CD14-positive monocyte (primary cell): ENCODE results near the gene TEAD1. TPM values are rescaled to one million over a fixed set of nuclear protein-coding genes. Genes with fewer than 3 reads are reported as not detected.

Source experiments
- DNase-seq, 3 donors: peaks; one replicate each; pipeline ENCODE4 v3.0.0-alpha.2; 2011 to 2022
- H2AFZ ChIP-seq: 2 replicates; pipeline ENCODE4 v1.6.0; 2012; ENCODE audit warnings: mild to moderate bottlenecking, low read depth, low read length, inconsistent platforms; ENCODE audit not compliant: insufficient read depth, poor library complexity, severe bottlenecking
- H3K27ac ChIP-seq, 2 donors: 1 replicate in 1 of 2; 2 replicates in 1 of 2; pipeline ENCODE4 v1.5.1; 2012 to 2013; ENCODE audit warnings: low read length in 2 of 2, control low read depth in 1 of 2, inconsistent platforms in 1 of 2, low read depth in 1 of 2, mild to moderate bottlenecking in 1 of 2
- H3K27me3 ChIP-seq, 2 donors: one replicate each; pipeline versions ENCODE4 v1.6.0 to v1.6.1; 2011 to 2013; ENCODE audit warnings: low read length in 2 of 2; ENCODE audit not compliant: control insufficient read depth in 2 of 2, insufficient read depth in 2 of 2
- H3K36me3 ChIP-seq, 2 donors: replicated peaks in 1 of 2; 1 replicate in 1 of 2; 2 replicates in 1 of 2; pipeline versions ENCODE4 v1.5.1 to v1.6.1; 2012 to 2013; ENCODE audit warnings: low read length in 2 of 2, control low read depth in 1 of 2, inconsistent platforms in 1 of 2, mild to moderate bottlenecking in 1 of 2; ENCODE audit not compliant: insufficient read depth in 2 of 2, control insufficient read depth in 1 of 2
- H3K4me1 ChIP-seq, 2 donors: 1 replicate in 1 of 2; 2 replicates in 1 of 2; pipeline versions ENCODE4 v1.5.1 to v1.6.1; 2012 to 2013; ENCODE audit warnings: low read length in 2 of 2, control low read depth in 1 of 2, inconsistent platforms in 1 of 2, mild to moderate bottlenecking in 1 of 2, moderate library complexity in 1 of 2; ENCODE audit not compliant: insufficient read depth in 2 of 2, control insufficient read depth in 1 of 2
- H3K4me2 ChIP-seq: replicated peaks from 2 replicates; pipeline ENCODE3; 2012; ENCODE audit warnings: low read length, moderate library complexity, mild to moderate bottlenecking; ENCODE audit not compliant: poor library complexity, severe bottlenecking; ENCODE audit errors: extremely low read depth
- H3K4me3 ChIP-seq, 3 experiments: fragments of 200-600 bp in 1 of 3; sonication (generic) in 1 of 3; replicated peaks in 1 of 3; 1 replicate in 2 of 3; 2 replicates in 1 of 3; pipeline ENCODE4 v1.5.1; 2011 to 2013; ENCODE audit warnings: low read length in 3 of 3, mild to moderate bottlenecking in 3 of 3, control low read depth in 2 of 3, low read depth in 2 of 3, inconsistent platforms in 1 of 3, moderate library complexity in 1 of 3
- H3K79me2 ChIP-seq: 2 replicates; pipeline ENCODE4 v1.6.0; 2012; ENCODE audit warnings: mild to moderate bottlenecking, control low read depth, inconsistent platforms, low read length, moderate library complexity; ENCODE audit not compliant: insufficient read depth
- H3K9ac ChIP-seq: 2 replicates; pipeline ENCODE4 v1.6.0; 2017; ENCODE audit warnings: low read length, mild to moderate bottlenecking; ENCODE audit not compliant: insufficient read depth, poor library complexity, severe bottlenecking
- H3K9me3 ChIP-seq, 2 donors: replicated peaks in 1 of 2; 1 replicate in 1 of 2; 2 replicates in 1 of 2; pipeline versions ENCODE4 v1.5.1 to v1.6.1; 2012 to 2013; ENCODE audit warnings: low read length in 2 of 2, control low read depth in 1 of 2; ENCODE audit not compliant: control insufficient read depth in 1 of 2, insufficient read depth in 1 of 2
- H4K20me1 ChIP-seq: 2 replicates; pipeline ENCODE4 v1.6.0; 2012; ENCODE audit warnings: mild to moderate bottlenecking, low read length, control low read depth, moderate library complexity; ENCODE audit not compliant: insufficient read depth
- H3K27ac Mint-ChIP-seq, 7 donors: one replicate each; pipeline ENCODE4 v1.8.0; 2020; ENCODE audit warnings: mild to moderate bottlenecking in 7 of 7, mixed read lengths in 7 of 7, moderate library complexity in 6 of 7, inconsistent platforms in 2 of 7
- H3K27me3 Mint-ChIP-seq, 3 donors: one replicate each; pipeline ENCODE4 v1.8.0; 2021 to 2022; ENCODE audit warnings: low read depth in 3 of 3, mild to moderate bottlenecking in 3 of 3, mixed read lengths in 3 of 3, moderate library complexity in 3 of 3, inconsistent platforms in 1 of 3
- H3K36me3 Mint-ChIP-seq, 2 donors: one replicate each; pipeline ENCODE4 v1.8.0; 2020; ENCODE audit warnings: mixed read lengths in 2 of 2, inconsistent platforms in 1 of 2, mild to moderate bottlenecking in 1 of 2
- H3K4me1 Mint-ChIP-seq: one replicate; pipeline ENCODE4 v1.8.0; 2020; ENCODE audit warnings: mild to moderate bottlenecking, mixed read lengths
- H3K4me3 Mint-ChIP-seq, 2 donors: one replicate each; pipeline ENCODE4 v1.8.0; 2020; ENCODE audit warnings: mild to moderate bottlenecking in 2 of 2, mixed read lengths in 2 of 2, moderate library complexity in 1 of 2
- H3K9me3 Mint-ChIP-seq, 7 donors: one replicate each; pipeline ENCODE4 v1.8.0; 2020 to 2022; ENCODE audit warnings: mixed read lengths in 7 of 7, mild to moderate bottlenecking in 6 of 7, moderate library complexity in 6 of 7, inconsistent platforms in 2 of 7
- CTCF ChIP-seq: fragments of 200-600 bp; IDR thresholded peaks from one replicate; pipeline ENCODE4 v1.8.0; 2022; ENCODE audit warnings: antibody characterized with exemption, mild to moderate bottlenecking
- WGBS: methylation state at CpG from one replicate; pipeline ENCODE4 v1.1.5; 2013; ENCODE audit warnings: missing lambda C conversion rate; ENCODE audit not compliant: insufficient coverage; 5-methylcytosine and 5-hydroxymethylcytosine counted together
- intact Hi-C, 2 donors: fragments of 100-400 bp; cut with micrococcal nuclease; formaldehyde crosslinking; loops; one replicate each; pipeline versions ENCODE4 v1.15.0 to v1.15.1; 2023
- polyA plus RNA-seq, 3 donors: library from polyadenylated mRNA; depleted of rRNA in 1 of 3; unstranded in 2 of 3; stranded (reverse) in 1 of 3; fragments of 300-500 nt in 2 of 3; fragments of >200 nt in 1 of 3; fragmentation: Illumina TruSeq in 2 of 3; gene quantifications; 1 replicate in 2 of 3; 2 replicates in 1 of 3; pipeline ENCODE4 v1.2.3, GENCODE V29; 2012 to 2021

Gene TEAD1
- polyA plus RNA-seq, 3 donors = not detected

GRCh38 chr11:12790861-12791616 lies 116.8 kb downstream of the TEAD1 start:
- intact Hi-C loops = no loop called here
- no peak overlapping the region for H3K4me3 Mint-ChIP-seq
- no peaks in the 10 kb centered on the region for H3K4me1 ChIP-seq
- no peaks in the 10 kb centered on the region for H3K27me3 ChIP-seq
- H3K9me3 ChIP-seq = no peaks in the 10 kb centered on the region
- no peak overlapping the region for H3K27ac ChIP-seq
- WGBS = 85% methylated on average over 2 of the region's 5 CpGs
- H3K4me1 Mint-ChIP-seq = no peaks in the 10 kb centered on the region
- no peak overlapping the region for H3K4me3 ChIP-seq
- no peak for TF ChIP-seq CTCF
- H3K9ac ChIP-seq = no peak overlapping the region
- peaks cover 2 to 3% (median 2%) of the 10 kb centered on the region in 3 donors for H3K27me3 Mint-ChIP-seq
- DNase-seq = no peak
- H3K27ac Mint-ChIP-seq = no peak overlapping the region
- H3K36me3 Mint-ChIP-seq = no peaks in the 10 kb centered on the region
- no peaks in the 10 kb centered on the region for H3K79me2 ChIP-seq
- no peaks in the 10 kb centered on the region for H4K20me1 ChIP-seq
- no peaks in the 10 kb centered on the region for H3K36me3 ChIP-seq
- no peak overlapping the region for H3K4me2 ChIP-seq
- H2AFZ ChIP-seq = no peak overlapping the region
- peaks cover 0 to 2% (median 0%) of the 10 kb centered on the region in 7 donors for H3K9me3 Mint-ChIP-seq

- Histone ChIP-seq H3K9me3 (no peaks in the 10 kb centered on the region), H3K4me1 (no peaks in the 10 kb centered on the region), H3K4me3 (no peak overlapping the region), H3K79me2 (no peaks in the 10 kb centered on the region), H4K20me1 (no peaks in the 10 kb centered on the region), H3K27me3 (no peaks in the 10 kb centered on the region), H2AFZ (no peak overlapping the region), H3K36me3 (no peaks in the 10 kb centered on the region), H3K9ac (no peak overlapping the region), H3K4me2 (no peak overlapping the region), H3K27ac (no peak overlapping the region)
- H3K27me3 Mint-ChIP-seq = peaks cover 0 to 3% (median 0%) of the 10 kb centered on the region in 3 donors
- H3K4me1 Mint-ChIP-seq = no peaks in the 10 kb centered on the region
- no peak for TF ChIP-seq CTCF
- intact Hi-C loops = no loop called here
- no peak overlapping the region for H3K27ac Mint-ChIP-seq
- no peaks in the 10 kb centered on the region for H3K9me3 Mint-ChIP-seq
- no peak overlapping the region for H3K4me3 Mint-ChIP-seq
- H3K36me3 Mint-ChIP-seq = no peaks in the 10 kb centered on the region
- DNase-seq = no peak
These were observed 117.8 kb downstream of the TEAD1 start for GRCh38 chr11:12792018-12792417.
